Mesothelial cell of epicardium (in vitro differentiated cells): ENCODE data around the gene SCLT1. TPM values are rescaled to one million over a fixed set of nuclear protein-coding genes. Genes with fewer than 3 reads are reported as not detected.
"Not testable (repeated sequence)": the region's sequence is repeated elsewhere in the genome, so short reads cannot be mapped to it uniquely, and the experiment has no call there.

Experiments used
- DNase-seq, 2 experiments: peaks; one replicate each; pipeline ENCODE4 v3.0.0; 2021; ENCODE audit warnings: low spot score in 2 of 2; ENCODE audit not compliant: unreplicated experiment in 2 of 2
- H3K27ac Mint-ChIP-seq: 2 replicates; pipeline ENCODE4 v1.8.0; 2021; ENCODE audit warnings: mixed read lengths
- H3K27me3 Mint-ChIP-seq: 2 replicates; pipeline ENCODE4 v1.8.0; 2021; ENCODE audit warnings: low read depth, mixed read lengths
- H3K36me3 Mint-ChIP-seq: 2 replicates; pipeline ENCODE4 v1.8.0; 2021; ENCODE audit warnings: mixed read lengths
- H3K4me1 Mint-ChIP-seq: 2 replicates; pipeline ENCODE4 v1.8.0; 2021; ENCODE audit warnings: mixed read lengths
- H3K4me3 Mint-ChIP-seq: 2 replicates; pipeline ENCODE4 v1.8.0; 2021; ENCODE audit warnings: mild to moderate bottlenecking, moderate library complexity, mixed read lengths
- H3K9me3 Mint-ChIP-seq: 2 replicates; pipeline ENCODE4 v1.8.0; 2021; ENCODE audit warnings: mixed read lengths
- total RNA-seq: library from RNA; stranded (reverse); gene quantifications from 3 replicates; pipeline ENCODE4 v1.2.1, GENCODE V29; 2021
- TF ChIP-seq, protein P1 (sequence below): fragments of 200-600 bp; sonication (generic); IDR thresholded peaks from one replicate; pipeline ENCODE4 v1.5.0; 2021; ENCODE audit warnings: antibody characterized with exemption; ENCODE audit not compliant: unreplicated experiment

SCLT1 gene
- total RNA-seq, 1 donor from 2014 or later: 19.0 TPM

- H3K4me3 Mint-ChIP-seq: no peak overlapping the region
- no peaks in the 10 kb centered on the region for H3K36me3 Mint-ChIP-seq
- no peaks in the 10 kb centered on the region for H3K9me3 Mint-ChIP-seq
- DNase-seq: no peak
- H3K27ac Mint-ChIP-seq: no peak overlapping the region
- no peaks in the 10 kb centered on the region for H3K27me3 Mint-ChIP-seq
- TF ChIP-seq, protein P1, sequence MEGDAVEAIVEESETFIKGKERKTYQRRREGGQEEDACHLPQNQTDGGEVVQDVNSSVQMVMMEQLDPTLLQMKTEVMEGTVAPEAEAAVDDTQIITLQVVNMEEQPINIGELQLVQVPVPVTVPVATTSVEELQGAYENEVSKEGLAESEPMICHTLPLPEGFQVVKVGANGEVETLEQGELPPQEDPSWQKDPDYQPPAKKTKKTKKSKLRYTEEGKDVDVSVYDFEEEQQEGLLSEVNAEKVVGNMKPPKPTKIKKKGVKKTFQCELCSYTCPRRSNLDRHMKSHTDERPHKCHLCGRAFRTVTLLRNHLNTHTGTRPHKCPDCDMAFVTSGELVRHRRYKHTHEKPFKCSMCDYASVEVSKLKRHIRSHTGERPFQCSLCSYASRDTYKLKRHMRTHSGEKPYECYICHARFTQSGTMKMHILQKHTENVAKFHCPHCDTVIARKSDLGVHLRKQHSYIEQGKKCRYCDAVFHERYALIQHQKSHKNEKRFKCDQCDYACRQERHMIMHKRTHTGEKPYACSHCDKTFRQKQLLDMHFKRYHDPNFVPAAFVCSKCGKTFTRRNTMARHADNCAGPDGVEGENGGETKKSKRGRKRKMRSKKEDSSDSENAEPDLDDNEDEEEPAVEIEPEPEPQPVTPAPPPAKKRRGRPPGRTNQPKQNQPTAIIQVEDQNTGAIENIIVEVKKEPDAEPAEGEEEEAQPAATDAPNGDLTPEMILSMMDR: no peak
- peaks cover 9% of the 10 kb centered on the region for H3K4me1 Mint-ChIP-seq
Measured at GRCh38 chr4:129092631-129093190, 628 bp downstream of the SCLT1 start.

- no peaks in the 10 kb centered on the region for H3K4me1 Mint-ChIP-seq
- no peak for DNase-seq
- H3K4me3 Mint-ChIP-seq: no peak overlapping the region
- peaks cover 16% of the 10 kb centered on the region for H3K36me3 Mint-ChIP-seq
- H3K27ac Mint-ChIP-seq: no peak overlapping the region
- H3K27me3 Mint-ChIP-seq: no peaks in the 10 kb centered on the region
- TF ChIP-seq, protein P1: no peak
- peaks cover 24% of the 10 kb centered on the region for H3K9me3 Mint-ChIP-seq
Measured at GRCh38 chr4:129087516-129087915, 5.8 kb downstream of the SCLT1 start.

DNA sequence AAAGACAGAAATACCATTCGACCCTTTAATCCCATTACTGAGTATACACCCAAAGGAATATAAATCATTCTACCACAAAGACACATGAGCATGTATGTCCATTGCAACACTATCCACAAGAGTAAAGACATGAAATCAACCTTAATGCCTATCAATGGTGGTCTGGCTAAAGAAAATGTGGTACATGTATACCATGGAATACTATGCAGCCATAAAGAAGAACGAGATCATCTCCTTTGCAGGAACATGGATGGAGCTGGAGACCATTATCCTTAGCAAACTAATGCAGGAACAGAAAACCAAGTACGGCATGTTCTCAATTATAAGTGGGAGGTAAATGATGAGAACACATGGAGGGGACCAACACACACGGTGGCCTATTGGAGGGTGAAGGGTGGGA is 7.9 kb downstream of the SCLT1 start:
- DNase-seq: no peak
- no peaks in the 10 kb centered on the region for H3K4me1 Mint-ChIP-seq
- H3K4me3 Mint-ChIP-seq: no peak overlapping the region
- H3K9me3 Mint-ChIP-seq: peaks cover 38% of the 10 kb centered on the region
- H3K27me3 Mint-ChIP-seq: no peaks in the 10 kb centered on the region
- no peak overlapping the region for H3K27ac Mint-ChIP-seq
- H3K36me3 Mint-ChIP-seq: peaks cover 32% of the 10 kb centered on the region
- TF ChIP-seq, protein P1: no peak

- DNase-seq: no peak
- peaks cover 56% of the 10 kb centered on the region for H3K36me3 Mint-ChIP-seq
- H3K9me3 Mint-ChIP-seq: peaks cover 52% of the 10 kb centered on the region
- H3K4me1 Mint-ChIP-seq: no peaks in the 10 kb centered on the region
- no peak overlapping the region for H3K4me3 Mint-ChIP-seq
- no peaks in the 10 kb centered on the region for H3K27me3 Mint-ChIP-seq
- TF ChIP-seq, protein P1: no peak
- no peak overlapping the region for H3K27ac Mint-ChIP-seq
Measured at GRCh38 chr4:129082302-129082701, 11.0 kb downstream of the SCLT1 start.

DNA sequence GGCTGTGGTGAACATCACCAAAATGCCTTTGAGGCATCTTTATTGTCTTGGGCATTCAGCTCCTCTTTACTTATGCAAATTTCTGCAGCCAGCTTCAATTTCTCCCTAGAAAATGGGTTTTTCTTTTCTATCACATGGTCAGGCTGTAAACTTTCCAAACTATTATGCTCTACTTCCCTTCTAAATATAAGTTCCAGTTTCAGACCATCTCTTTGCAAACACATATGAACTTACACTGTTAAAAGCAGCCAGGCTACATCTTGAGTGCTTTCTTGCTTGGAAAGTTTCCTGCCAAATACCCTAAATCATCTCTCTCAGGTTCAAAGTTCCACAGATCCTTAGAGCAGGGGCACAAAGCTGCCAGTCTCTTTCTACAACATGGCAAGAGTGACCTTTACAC is 13.2 kb downstream of the SCLT1 start:
- Mint-ChIP-seq H3K4me1 (no peaks in the 10 kb centered on the region), H3K9me3 (peaks cover 57% of the 10 kb centered on the region), H3K27me3 (no peaks in the 10 kb centered on the region), H3K36me3 (peaks cover 63% of the 10 kb centered on the region), H3K4me3 (no peak overlapping the region), H3K27ac (no peak overlapping the region)
- no peak for DNase-seq
- TF ChIP-seq, protein P1: no peak

DNA sequence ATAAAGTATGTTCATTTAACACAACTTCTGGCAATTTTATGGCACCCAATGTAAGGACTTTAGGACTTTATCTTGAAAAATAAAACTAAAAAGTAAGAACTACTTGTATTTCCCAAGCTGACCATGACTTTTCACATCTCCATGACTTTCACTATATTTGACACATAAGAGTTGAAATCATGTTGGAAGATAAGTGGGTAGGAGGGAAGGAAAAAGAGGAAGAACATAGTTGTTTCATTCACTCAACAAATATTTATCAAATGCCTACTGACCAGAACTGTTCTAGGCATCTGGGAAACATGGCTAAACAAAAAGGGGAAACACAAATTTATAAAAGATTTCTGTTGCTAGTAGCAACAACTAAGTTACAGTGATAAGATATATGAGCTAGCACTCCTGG is 16.0 kb downstream of the SCLT1 start:
- H3K27me3 Mint-ChIP-seq: no peaks in the 10 kb centered on the region
- peaks cover 71% of the 10 kb centered on the region for H3K36me3 Mint-ChIP-seq
- TF ChIP-seq, protein P1: no peak
- no peaks in the 10 kb centered on the region for H3K4me1 Mint-ChIP-seq
- DNase-seq: no peak
- no peak overlapping the region for H3K27ac Mint-ChIP-seq
- peaks cover 58% of the 10 kb centered on the region for H3K9me3 Mint-ChIP-seq
- no peak overlapping the region for H3K4me3 Mint-ChIP-seq

DNA sequence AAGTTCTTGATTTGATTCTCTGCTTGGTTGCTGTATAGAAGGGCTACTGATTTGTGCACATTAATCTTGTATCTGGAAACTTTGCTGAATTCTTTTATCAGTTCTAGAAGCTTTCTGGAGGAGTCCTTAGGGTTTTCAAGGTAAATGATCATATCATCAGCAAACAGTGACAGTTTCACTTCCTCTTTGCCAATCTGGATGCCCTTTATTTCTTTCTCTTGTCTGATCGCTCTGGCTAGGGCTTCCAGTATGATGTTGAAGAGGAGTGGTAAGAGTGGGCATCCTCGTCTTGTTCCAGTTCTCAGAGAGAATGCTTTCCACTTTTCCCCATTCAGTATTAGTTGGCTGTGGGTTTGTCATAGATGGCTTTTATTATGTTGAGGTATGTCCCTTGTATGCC is 23.8 kb downstream of the SCLT1 start:
- H3K9me3 Mint-ChIP-seq: peaks cover 64% of the 10 kb centered on the region
- H3K4me3 Mint-ChIP-seq, DNase-seq, H3K27me3 Mint-ChIP-seq, H3K4me1 Mint-ChIP-seq, H3K27ac Mint-ChIP-seq: not testable (repeated sequence)
- H3K36me3 Mint-ChIP-seq: peaks cover 50% of the 10 kb centered on the region
